Measurements from ENCODE around the gene LCORL.

DNA sequence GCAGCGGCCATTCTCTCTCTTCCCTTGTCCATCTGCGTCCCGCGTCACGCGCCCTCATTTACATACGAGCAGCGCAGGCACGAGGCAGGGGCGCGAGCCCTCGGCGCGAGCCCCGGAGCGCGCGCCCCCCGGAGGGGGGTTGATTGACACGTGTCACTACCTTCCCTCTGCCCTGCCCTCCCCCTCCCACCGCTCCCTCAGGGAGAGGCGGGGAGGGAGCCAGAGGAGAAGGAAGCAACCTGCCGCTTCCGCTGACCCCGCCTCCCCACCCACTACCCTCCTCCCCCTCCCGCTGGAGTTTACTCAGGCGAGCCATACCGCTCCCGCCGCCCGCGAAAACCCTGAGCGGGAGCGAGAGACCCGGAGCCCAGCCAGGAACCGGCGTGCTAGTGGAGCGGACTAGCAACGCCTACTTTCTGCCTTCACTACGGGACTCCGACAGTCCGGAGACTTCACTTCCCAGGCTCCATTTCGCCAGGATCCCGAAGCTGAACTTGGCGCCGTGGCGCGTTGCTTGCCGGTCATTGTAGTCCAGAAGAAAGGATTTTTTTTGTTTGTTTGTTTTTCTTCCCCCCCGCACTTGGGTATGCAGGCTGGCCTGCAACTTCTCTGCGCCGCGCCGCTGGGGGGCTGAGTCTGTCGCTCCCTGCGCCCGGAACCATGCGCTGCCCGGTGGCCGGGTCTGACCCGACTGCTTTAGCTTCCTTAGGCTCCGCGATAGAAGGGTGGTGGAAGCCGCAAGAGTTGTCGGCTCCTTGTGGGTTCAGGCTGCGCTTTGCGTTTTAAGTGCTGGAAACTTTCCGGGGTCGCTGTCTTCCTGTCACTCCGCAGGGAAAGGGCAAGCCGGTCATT lies at the start of gene LCORL:
- TF ChIP-seq, protein P1, sequence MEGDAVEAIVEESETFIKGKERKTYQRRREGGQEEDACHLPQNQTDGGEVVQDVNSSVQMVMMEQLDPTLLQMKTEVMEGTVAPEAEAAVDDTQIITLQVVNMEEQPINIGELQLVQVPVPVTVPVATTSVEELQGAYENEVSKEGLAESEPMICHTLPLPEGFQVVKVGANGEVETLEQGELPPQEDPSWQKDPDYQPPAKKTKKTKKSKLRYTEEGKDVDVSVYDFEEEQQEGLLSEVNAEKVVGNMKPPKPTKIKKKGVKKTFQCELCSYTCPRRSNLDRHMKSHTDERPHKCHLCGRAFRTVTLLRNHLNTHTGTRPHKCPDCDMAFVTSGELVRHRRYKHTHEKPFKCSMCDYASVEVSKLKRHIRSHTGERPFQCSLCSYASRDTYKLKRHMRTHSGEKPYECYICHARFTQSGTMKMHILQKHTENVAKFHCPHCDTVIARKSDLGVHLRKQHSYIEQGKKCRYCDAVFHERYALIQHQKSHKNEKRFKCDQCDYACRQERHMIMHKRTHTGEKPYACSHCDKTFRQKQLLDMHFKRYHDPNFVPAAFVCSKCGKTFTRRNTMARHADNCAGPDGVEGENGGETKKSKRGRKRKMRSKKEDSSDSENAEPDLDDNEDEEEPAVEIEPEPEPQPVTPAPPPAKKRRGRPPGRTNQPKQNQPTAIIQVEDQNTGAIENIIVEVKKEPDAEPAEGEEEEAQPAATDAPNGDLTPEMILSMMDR (IDR thresholded peaks at IDR 0.05) = peak in 3 of 4 donors; percentile 7 to 28 (median 26)
- peak; percentile 50 for TF ChIP-seq POLR2A (IDR thresholded peaks at IDR 0.05)
